Liver (tissue), 9 donors: ENCODE results near the gene PPP2R3B. TPM values are rescaled to one million over a fixed set of nuclear protein-coding genes. Genes with fewer than 3 reads are reported as not detected.

Experiments
- DNase-seq: peaks from one replicate; pipeline ENCODE4 v3.0.0-alpha.2; 2017; ENCODE audit warnings: low spot score
- H3K27ac ChIP-seq, 2 donors: one replicate each; pipeline ENCODE4 v1.7.0; 2013; ENCODE audit warnings: inconsistent platforms in 2 of 2, low read length in 2 of 2, control low read depth in 1 of 2, low read depth in 1 of 2, mild to moderate bottlenecking in 1 of 2
- H3K27me3 ChIP-seq, 4 donors: one replicate each; pipeline versions ENCODE4 v1.6.1 to v1.7.0; 2013; ENCODE audit warnings: low read length in 3 of 4, inconsistent platforms in 1 of 4, mild to moderate bottlenecking in 1 of 4, moderate library complexity in 1 of 4; ENCODE audit not compliant: control insufficient read depth in 4 of 4, insufficient read depth in 4 of 4
- H3K36me3 ChIP-seq, 4 donors: one replicate each; pipeline versions ENCODE4 v1.6.1 to v1.7.0; 2013; ENCODE audit warnings: low read length in 3 of 4, mild to moderate bottlenecking in 3 of 4, low read depth in 1 of 4, moderate library complexity in 1 of 4; ENCODE audit not compliant: control insufficient read depth in 4 of 4, insufficient read depth in 3 of 4
- H3K4me1 ChIP-seq, 4 donors: one replicate each; pipeline versions ENCODE4 v1.6.1 to v1.7.0; 2013; ENCODE audit warnings: low read length in 3 of 4, mild to moderate bottlenecking in 3 of 4, moderate library complexity in 1 of 4; ENCODE audit not compliant: control insufficient read depth in 4 of 4, insufficient read depth in 4 of 4
- H3K4me3 ChIP-seq, 3 donors: one replicate each; pipeline versions ENCODE4 v1.6.1 to v1.7.0; 2013; ENCODE audit warnings: low read length in 3 of 3, control low read depth in 1 of 3, low read depth in 1 of 3, mild to moderate bottlenecking in 1 of 3
- H3K9ac ChIP-seq, 2 donors: one replicate each; pipeline ENCODE4 v1.7.0; 2013; ENCODE audit warnings: low read length in 2 of 2, mild to moderate bottlenecking in 2 of 2, moderate library complexity in 2 of 2, control low read depth in 1 of 2, low read depth in 1 of 2
- H3K9me3 ChIP-seq, 4 donors: one replicate each; pipeline versions ENCODE4 v1.6.1 to v1.7.0; 2013; ENCODE audit warnings: low read length in 3 of 4; ENCODE audit not compliant: control insufficient read depth in 4 of 4
- EGR1 ChIP-seq, 2 donors: IDR thresholded peaks; 2 replicates each; pipeline ENCODE4 v1.6.1; 2016 to 2018; ENCODE audit warnings: antibody characterized with exemption in 2 of 2, low read depth in 2 of 2
- FOXA1 ChIP-seq: IDR thresholded peaks from 2 replicates; pipeline ENCODE4 v1.6.1; 2016; ENCODE audit warnings: antibody characterized with exemption
- GABPA ChIP-seq, 2 donors: IDR thresholded peaks in 1 of 2; conservative IDR thresholded peaks in 1 of 2; 2 replicates each; pipeline ENCODE4 v1.6.1; 2016; ENCODE audit warnings: antibody characterized with exemption in 2 of 2, mild to moderate bottlenecking in 1 of 2, moderate library complexity in 1 of 2
- HNF4A ChIP-seq, 2 donors: conservative IDR thresholded peaks; 2 replicates each; pipeline ENCODE4 v1.6.1; 2016; ENCODE audit warnings: antibody characterized with exemption in 2 of 2, mild to moderate bottlenecking in 2 of 2
- JUND ChIP-seq, 2 donors: IDR thresholded peaks; 2 replicates each; pipeline ENCODE4 v1.6.1; 2016; ENCODE audit warnings: antibody characterized with exemption in 2 of 2
- NR2F2 ChIP-seq: IDR thresholded peaks from 2 replicates; pipeline ENCODE4 v1.6.1; 2016; ENCODE audit warnings: antibody characterized with exemption
- RAD21 ChIP-seq, 2 donors: IDR thresholded peaks; 2 replicates each; pipeline ENCODE4 v1.6.1; 2016; ENCODE audit warnings: antibody characterized with exemption in 2 of 2, mild to moderate bottlenecking in 2 of 2
- SP1 ChIP-seq: IDR thresholded peaks from 2 replicates; pipeline ENCODE4 v1.6.1; 2018; ENCODE audit warnings: antibody characterized with exemption, mild to moderate bottlenecking
- WGBS: extraction: QIAGEN DNeasy Blood & Tissue Kit; methylation state at CpG from one replicate; pipeline ENCODE4 v1.1.7; 2013; 5-methylcytosine and 5-hydroxymethylcytosine counted together
- polyA plus RNA-seq, 2 donors: library from polyadenylated mRNA; stranded (reverse) in 1 of 2; unstranded in 1 of 2; fragments of 200-250 nt in 1 of 2; fragments of >200 nt in 1 of 2; fragmentation: Nextera tagmentation in 1 of 2; extraction: Ambion mirVana in 1 of 2; gene quantifications; one replicate each; pipeline versions ENCODE4 v1.2.1 to v1.2.3, GENCODE V29; 2013 to 2015
- total RNA-seq, 2 donors: library from RNA; depleted of rRNA; stranded (reverse); fragments of >200 nt; gene quantifications; one replicate each; pipeline ENCODE4 v1.2.3, GENCODE V29; 2014
- TF ChIP-seq, protein P1 (sequence below): IDR thresholded peaks from 2 replicates; pipeline ENCODE4 v1.6.1; 2016; ENCODE audit warnings: antibody characterized with exemption, mild to moderate bottlenecking
- TF ChIP-seq, protein P2 (sequence below): fragments of 150-350 bp; IDR thresholded peaks from 2 replicates; pipeline ENCODE4 v1.5.1; 2017; ENCODE audit warnings: improper control_type of control experiment, low read depth, low read length; ENCODE audit not compliant: missing input control
- TF ChIP-seq, protein P3 (sequence below): IDR thresholded peaks from 2 replicates; pipeline ENCODE4 v1.6.1; 2016; ENCODE audit warnings: antibody characterized with exemption
- TF ChIP-seq, protein P4 (sequence below): IDR thresholded peaks from 2 replicates; pipeline ENCODE4 v1.6.1; 2016; ENCODE audit warnings: antibody characterized with exemption
- donor health status: healthy.
- donor health status: healthy.
- donor health status: healthy.
- donor health status: healthy.
- donor health status: healthy.

Gene PPP2R3B
- total and polyA plus RNA-seq, 4 donors, result 1.2 to 8.2 (median 4.3) TPM

DNA sequence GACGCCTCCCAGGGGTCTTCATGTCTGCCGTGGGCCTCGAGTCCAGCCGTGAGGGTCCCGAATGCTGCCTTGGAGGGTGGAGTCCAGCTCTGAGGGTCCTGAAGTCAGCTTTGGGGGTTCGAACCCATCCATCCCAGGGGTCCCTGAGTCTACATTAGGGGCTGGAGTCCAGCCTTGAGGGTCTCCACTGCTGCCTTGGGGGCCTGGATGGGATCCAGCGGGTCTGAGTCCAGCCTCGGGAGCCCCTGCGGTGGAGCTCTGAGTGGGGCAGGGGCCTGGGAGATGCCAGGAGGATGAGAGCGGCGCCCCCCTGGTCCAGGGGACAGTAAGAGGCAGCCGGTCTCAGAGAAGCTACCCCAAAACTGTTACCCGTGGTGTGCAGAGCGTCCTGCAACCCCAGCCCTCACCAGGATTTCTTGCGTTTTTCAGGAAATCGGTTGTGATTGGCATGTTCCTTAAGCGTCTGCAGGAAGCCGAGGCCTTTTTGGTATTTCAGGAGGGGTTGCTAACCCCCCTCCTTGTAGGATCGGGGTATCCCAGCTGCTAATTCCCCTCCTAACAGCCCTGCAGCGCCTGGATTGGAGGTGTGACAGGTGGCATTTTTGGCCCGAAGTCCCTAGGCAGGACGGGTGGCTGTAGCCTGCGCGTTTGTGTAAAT is 66.5 kb downstream of the PPP2R3B start:
- H3K9me3 ChIP-seq, result no peaks in the 10 kb centered on the region
- WGBS, result 3% methylated on average over 24 of the region's 24 CpGs
- H3K27ac ChIP-seq, result no peak overlapping the region
- H3K9ac ChIP-seq, result peak overlapping the region; percentile 7 to 88
- H3K4me1 ChIP-seq, result peaks cover 10 to 27% (median 15%) of the 10 kb centered on the region in 4 donors
- H3K27me3 ChIP-seq, result no peaks in the 10 kb centered on the region
- no peak for TF ChIP-seq SP1
- TF ChIP-seq, protein P1, sequence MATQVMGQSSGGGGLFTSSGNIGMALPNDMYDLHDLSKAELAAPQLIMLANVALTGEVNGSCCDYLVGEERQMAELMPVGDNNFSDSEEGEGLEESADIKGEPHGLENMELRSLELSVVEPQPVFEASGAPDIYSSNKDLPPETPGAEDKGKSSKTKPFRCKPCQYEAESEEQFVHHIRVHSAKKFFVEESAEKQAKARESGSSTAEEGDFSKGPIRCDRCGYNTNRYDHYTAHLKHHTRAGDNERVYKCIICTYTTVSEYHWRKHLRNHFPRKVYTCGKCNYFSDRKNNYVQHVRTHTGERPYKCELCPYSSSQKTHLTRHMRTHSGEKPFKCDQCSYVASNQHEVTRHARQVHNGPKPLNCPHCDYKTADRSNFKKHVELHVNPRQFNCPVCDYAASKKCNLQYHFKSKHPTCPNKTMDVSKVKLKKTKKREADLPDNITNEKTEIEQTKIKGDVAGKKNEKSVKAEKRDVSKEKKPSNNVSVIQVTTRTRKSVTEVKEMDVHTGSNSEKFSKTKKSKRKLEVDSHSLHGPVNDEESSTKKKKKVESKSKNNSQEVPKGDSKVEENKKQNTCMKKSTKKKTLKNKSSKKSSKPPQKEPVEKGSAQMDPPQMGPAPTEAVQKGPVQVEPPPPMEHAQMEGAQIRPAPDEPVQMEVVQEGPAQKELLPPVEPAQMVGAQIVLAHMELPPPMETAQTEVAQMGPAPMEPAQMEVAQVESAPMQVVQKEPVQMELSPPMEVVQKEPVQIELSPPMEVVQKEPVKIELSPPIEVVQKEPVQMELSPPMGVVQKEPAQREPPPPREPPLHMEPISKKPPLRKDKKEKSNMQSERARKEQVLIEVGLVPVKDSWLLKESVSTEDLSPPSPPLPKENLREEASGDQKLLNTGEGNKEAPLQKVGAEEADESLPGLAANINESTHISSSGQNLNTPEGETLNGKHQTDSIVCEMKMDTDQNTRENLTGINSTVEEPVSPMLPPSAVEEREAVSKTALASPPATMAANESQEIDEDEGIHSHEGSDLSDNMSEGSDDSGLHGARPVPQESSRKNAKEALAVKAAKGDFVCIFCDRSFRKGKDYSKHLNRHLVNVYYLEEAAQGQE, result peak; percentile 39
- no peak for TF ChIP-seq JUND (IDR thresholded peaks at IDR 0.05)
- H3K4me3 ChIP-seq, result peak overlapping the region; percentile 41 to 77 (median 62)
- no peak for DNase-seq
- H3K36me3 ChIP-seq, result peaks cover 0 to 4% (median under 1%) of the 10 kb centered on the region in 4 donors

DNA sequence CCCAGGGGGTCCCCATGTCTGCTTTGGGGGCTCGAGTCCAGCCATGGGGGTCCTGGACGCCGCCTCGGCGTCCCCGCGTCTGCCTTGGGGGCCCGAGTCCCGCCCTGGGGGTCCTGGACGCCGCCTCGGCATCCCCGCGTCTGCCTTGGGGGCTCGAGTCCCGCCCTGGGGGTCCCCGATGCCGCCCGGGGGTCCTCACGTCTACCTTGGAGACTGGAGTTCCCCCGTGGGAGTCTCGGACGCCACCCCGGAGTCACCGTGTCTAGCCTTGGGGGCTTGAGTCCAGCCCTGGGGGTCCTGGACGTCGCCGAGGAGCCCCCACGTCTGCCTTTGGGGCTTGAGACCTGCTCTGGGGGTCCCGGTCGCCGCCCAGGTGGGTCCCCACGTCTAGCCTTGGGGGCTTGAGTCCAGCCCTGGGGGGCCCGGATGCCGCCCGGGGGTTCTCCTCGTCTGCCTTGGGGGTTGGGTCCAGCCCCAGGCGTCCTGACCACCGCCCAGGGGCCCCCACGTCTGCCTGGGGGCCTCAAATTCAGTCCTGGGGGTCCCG is 67.1 kb downstream of the PPP2R3B start:
- peak overlapping the region in 1 of 2 donors; percentile 49 for H3K27ac ChIP-seq
- peak overlapping the region; percentile 65 to 88 for H3K9ac ChIP-seq
- TF ChIP-seq, protein P2, sequence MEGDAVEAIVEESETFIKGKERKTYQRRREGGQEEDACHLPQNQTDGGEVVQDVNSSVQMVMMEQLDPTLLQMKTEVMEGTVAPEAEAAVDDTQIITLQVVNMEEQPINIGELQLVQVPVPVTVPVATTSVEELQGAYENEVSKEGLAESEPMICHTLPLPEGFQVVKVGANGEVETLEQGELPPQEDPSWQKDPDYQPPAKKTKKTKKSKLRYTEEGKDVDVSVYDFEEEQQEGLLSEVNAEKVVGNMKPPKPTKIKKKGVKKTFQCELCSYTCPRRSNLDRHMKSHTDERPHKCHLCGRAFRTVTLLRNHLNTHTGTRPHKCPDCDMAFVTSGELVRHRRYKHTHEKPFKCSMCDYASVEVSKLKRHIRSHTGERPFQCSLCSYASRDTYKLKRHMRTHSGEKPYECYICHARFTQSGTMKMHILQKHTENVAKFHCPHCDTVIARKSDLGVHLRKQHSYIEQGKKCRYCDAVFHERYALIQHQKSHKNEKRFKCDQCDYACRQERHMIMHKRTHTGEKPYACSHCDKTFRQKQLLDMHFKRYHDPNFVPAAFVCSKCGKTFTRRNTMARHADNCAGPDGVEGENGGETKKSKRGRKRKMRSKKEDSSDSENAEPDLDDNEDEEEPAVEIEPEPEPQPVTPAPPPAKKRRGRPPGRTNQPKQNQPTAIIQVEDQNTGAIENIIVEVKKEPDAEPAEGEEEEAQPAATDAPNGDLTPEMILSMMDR, result no peak
- TF ChIP-seq RAD21 (IDR thresholded peaks at IDR 0.05) (no peak), FOXA1 (no peak)
- H3K4me1 ChIP-seq, result peaks cover 10 to 27% (median 15%) of the 10 kb centered on the region in 4 donors
- no peaks in the 10 kb centered on the region for H3K27me3 ChIP-seq
- H3K36me3 ChIP-seq, result peaks cover 2 to 9% (median 5%) of the 10 kb centered on the region in 4 donors
- H3K4me3 ChIP-seq, result peak overlapping the region; percentile 62 to 79 (median 77)
- H3K9me3 ChIP-seq, result no peaks in the 10 kb centered on the region
- DNase-seq, result peak; percentile 44
- under 1% methylated on average over 41 of the region's 41 CpGs for WGBS

DNA sequence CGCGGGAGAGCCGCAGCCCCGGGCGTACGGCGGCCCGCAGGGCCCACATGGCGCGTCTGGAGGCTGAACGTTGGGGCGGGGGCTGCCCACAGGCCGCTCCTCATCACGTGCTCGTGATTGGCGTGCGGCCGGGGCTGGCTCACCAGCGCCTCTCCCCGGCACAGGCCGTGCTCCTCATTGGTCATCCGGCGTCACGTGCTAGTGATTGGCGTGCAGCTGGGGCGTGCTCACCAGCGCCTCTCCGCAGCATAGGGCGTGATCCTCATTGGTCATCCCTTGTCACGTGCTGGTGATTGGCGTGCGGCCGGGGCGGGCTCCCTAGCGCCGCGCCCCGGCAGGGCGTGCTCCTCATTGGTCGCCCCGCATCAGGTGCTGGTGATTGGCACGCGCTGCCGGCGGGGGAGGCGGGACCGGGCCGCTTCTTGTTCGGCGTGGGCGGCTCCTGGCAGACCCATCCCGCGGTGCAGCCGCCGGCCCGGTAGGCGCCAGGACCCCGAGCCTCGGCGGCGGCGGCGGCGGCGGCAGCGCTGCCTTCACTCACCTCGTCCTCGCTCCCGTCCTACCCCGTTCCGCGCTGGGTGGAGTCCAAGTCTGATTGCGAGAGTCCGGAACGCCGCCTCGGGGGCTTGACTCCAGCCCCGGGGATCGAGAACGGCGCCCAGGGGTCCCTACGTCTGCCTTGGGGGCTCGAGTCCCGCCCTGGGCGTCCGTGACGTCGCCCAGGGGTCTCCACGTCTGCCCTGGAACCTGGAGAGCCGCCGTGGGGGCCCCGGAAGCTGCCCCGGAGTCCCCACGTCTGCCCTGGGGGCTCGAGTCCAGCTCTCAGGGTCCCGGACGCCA is 67.7 kb downstream of the PPP2R3B start, which contains the start of gene GTPBP6:
TSS of gene GTPBP6 (minus strand) at position 58 of the 840 bp plus-strand sequence. CDS start at position 49, 9 bp downstream.
- Histone ChIP-seq H3K4me3 (peak within 1 kb of the TSS; percentile 78 to 88 (median 81)), H3K27me3 (no peaks in the 10 kb centered on the region), H3K4me1 (peaks cover 10 to 27% (median 15%) of the 10 kb centered on the region in 4 donors), H3K27ac (peak within 1 kb of the TSS; percentile 84 to 91), H3K9me3 (no peaks in the 10 kb centered on the region), H3K9ac (peak within 1 kb of the TSS; percentile 65 to 88), H3K36me3 (peaks cover 3 to 11% (median 8%) of the 10 kb centered on the region in 4 donors)
- DNase-seq, result peak; percentile 99
- under 1% methylated on average over 97 of the region's 97 CpGs for WGBS
- TF ChIP-seq, protein P3, sequence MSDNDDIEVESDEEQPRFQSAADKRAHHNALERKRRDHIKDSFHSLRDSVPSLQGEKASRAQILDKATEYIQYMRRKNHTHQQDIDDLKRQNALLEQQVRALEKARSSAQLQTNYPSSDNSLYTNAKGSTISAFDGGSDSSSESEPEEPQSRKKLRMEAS, result no peak
- TF ChIP-seq GABPA (IDR thresholded peaks at IDR 0.05 in 1 of 2, conservative IDR thresholded peaks at IDR 0.05 in 1 of 2) (no peak), NR2F2 (no peak), EGR1 (IDR thresholded peaks at IDR 0.05; ENCODE audit: low read depth in 2 of 2) (peak; percentile 80 to 97), SP1 (peak; percentile 97), HNF4A (conservative IDR thresholded peaks at IDR 0.05) (no peak)
- TF ChIP-seq, protein P4, sequence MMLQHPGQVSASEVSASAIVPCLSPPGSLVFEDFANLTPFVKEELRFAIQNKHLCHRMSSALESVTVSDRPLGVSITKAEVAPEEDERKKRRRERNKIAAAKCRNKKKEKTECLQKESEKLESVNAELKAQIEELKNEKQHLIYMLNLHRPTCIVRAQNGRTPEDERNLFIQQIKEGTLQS, result no peak
